Stomach (tissue), 4 donors: Measurements from ENCODE around the gene LSM12.

ENCODE experiments used
- EP300 ChIP-seq: sonication (generic); formaldehyde crosslinking; IDR thresholded peaks from one replicate; pipeline ENCODE4 v1.6.1; 2017; ENCODE audit warnings: antibody characterized with exemption
- POLR2AphosphoS5 ChIP-seq, 3 donors: sonication (generic); formaldehyde crosslinking; IDR thresholded peaks; one replicate each; pipeline ENCODE4 v1.6.1; 2016; ENCODE audit warnings: antibody characterized with exemption in 3 of 3
- TF ChIP-seq, protein P1 (sequence below), 7 experiments: fragments of 450-650 bp in 4 of 7; fragments of 200-600 bp in 3 of 7; sonication (generic) in 3 of 7; IDR thresholded peaks; one replicate each; pipeline ENCODE4 v1.5.1; 2016 to 2019; ENCODE audit warnings: antibody characterized with exemption in 7 of 7, control low read depth in 2 of 7, mild to moderate bottlenecking in 1 of 7

DNA sequence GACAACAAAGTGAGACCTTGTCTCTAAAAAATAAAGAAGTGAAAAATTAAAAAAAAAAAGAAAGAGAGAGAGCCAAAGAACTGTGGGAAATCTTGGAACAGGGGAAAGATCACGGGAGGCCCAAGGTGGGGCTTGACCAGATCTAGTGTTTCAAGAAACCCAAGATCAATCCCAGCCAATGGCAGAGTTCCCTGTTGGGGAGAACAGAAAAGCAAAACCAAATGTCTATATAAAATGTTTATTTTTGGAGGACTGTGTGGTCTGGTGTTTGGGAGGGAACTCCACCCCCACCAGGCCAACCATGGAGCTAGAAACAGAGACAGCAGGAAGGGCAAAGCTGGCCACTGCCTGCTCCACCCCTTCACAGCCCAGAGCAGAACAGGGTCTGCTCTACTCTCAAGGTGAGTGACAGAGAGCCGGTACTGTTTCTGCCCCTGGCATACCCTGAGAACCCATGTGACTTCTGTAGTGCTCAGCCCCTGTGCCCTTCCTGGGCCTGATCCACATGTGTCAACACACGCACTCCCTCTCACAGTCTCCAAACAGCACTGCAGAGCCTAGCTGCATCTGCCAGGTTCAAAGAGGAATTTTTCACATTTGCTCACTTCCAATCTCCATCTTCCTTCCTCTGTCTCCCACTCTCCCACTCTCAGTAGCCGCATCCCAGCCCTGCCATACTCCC is 55.4 kb downstream of the LSM12 start:
- TF ChIP-seq POLR2AphosphoS5 (IDR thresholded peaks at IDR 0.05) (no peak), EP300 (no peak)
- TF ChIP-seq, protein P1, sequence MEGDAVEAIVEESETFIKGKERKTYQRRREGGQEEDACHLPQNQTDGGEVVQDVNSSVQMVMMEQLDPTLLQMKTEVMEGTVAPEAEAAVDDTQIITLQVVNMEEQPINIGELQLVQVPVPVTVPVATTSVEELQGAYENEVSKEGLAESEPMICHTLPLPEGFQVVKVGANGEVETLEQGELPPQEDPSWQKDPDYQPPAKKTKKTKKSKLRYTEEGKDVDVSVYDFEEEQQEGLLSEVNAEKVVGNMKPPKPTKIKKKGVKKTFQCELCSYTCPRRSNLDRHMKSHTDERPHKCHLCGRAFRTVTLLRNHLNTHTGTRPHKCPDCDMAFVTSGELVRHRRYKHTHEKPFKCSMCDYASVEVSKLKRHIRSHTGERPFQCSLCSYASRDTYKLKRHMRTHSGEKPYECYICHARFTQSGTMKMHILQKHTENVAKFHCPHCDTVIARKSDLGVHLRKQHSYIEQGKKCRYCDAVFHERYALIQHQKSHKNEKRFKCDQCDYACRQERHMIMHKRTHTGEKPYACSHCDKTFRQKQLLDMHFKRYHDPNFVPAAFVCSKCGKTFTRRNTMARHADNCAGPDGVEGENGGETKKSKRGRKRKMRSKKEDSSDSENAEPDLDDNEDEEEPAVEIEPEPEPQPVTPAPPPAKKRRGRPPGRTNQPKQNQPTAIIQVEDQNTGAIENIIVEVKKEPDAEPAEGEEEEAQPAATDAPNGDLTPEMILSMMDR (IDR thresholded peaks at IDR 0.05) = no peak
